ENCODE measurements around the gene LARGE2.
"Not testable (repeated sequence)": the region's sequence is repeated elsewhere in the genome, so short reads cannot be mapped to it uniquely, and the experiment has no call there.

Gene LARGE2

GRCh38 chr11:45895553-45896259, 26.8 kb upstream of the LARGE2 start:
- FAIRE-seq (no peak), DNase-seq (ENCODE audit: low spot score) (no peak)

GRCh38 chr11:45896422-45896984, 26.0 kb upstream of the LARGE2 start:
- FAIRE-seq (no peak), DNase-seq (ENCODE audit: low spot score) (no peak)

- FAIRE-seq, result no peak
- DNase-seq (ENCODE audit: low spot score), result no peak
Observed at GRCh38 chr11:45897556-45897955, 24.9 kb upstream of the LARGE2 start.

GRCh38 chr11:45899086-45899447, 23.4 kb upstream of the LARGE2 start:
- FAIRE-seq (no peak), DNase-seq (ENCODE audit: low spot score) (no peak)

GRCh38 chr11:45899448-45900174, 22.8 kb upstream of the LARGE2 start:
- DNase-seq (ENCODE audit: low spot score), result peak; percentile 94
- FAIRE-seq, result peak; percentile 89

- DNase-seq (ENCODE audit: low spot score), result peak; percentile 23
- not testable (repeated sequence) for FAIRE-seq
Observed at GRCh38 chr11:45900175-45900800, 22.2 kb upstream of the LARGE2 start.

GRCh38 chr11:45900916-45901617, 21.4 kb upstream of the LARGE2 start:
- FAIRE-seq, result no peak

GRCh38 chr11:45901626-45902025, 20.8 kb upstream of the LARGE2 start:
- no peak for FAIRE-seq
- no peak for DNase-seq (ENCODE audit: low spot score)

More at GRCh38 chr11:45900916-45901617, 21.4 kb upstream of the LARGE2 start:
- no peak for DNase-seq (ENCODE audit: low spot score)

- FAIRE-seq (no peak), DNase-seq (ENCODE audit: low spot score) (no peak)
Observed at GRCh38 chr11:45902452-45903380, 19.7 kb upstream of the LARGE2 start.

GRCh38 chr11:45904309-45904915, 18.0 kb upstream of the LARGE2 start:
- DNase-seq (ENCODE audit: low spot score) (no peak), FAIRE-seq (no peak)

GRCh38 chr11:45905095-45905494, 17.4 kb upstream of the LARGE2 start:
- no peak for DNase-seq (ENCODE audit: low spot score)
- no peak for FAIRE-seq

GRCh38 chr11:45905576-45905975, 16.9 kb upstream of the LARGE2 start:
- DNase-seq (ENCODE audit: low spot score); FAIRE-seq: not testable (repeated sequence)

- no peak for FAIRE-seq
- no peak for DNase-seq (ENCODE audit: low spot score)
Observed at GRCh38 chr11:45906096-45906682, 16.3 kb upstream of the LARGE2 start.

- FAIRE-seq (no peak), DNase-seq (ENCODE audit: low spot score) (no peak)
Observed at GRCh38 chr11:45906965-45907611, 15.4 kb upstream of the LARGE2 start, which contains the start of gene FREY1. Gene FREY1 (minus strand): TSS chr11:45907271. CDS start chr11:45907245, 26 bp downstream.

GRCh38 chr11:45907911-45908370, 14.5 kb upstream of the LARGE2 start:
- FAIRE-seq, result no peak
- DNase-seq (ENCODE audit: low spot score), result no peak

- FAIRE-seq (no peak), DNase-seq (ENCODE audit: low spot score) (no peak)
Observed at GRCh38 chr11:45909594-45910475, 12.6 kb upstream of the LARGE2 start.

- DNase-seq (ENCODE audit: low spot score) (no peak), FAIRE-seq (no peak)
Observed at GRCh38 chr11:45910623-45911022, 11.8 kb upstream of the LARGE2 start.

GRCh38 chr11:45913514-45913913, 8.9 kb upstream of the LARGE2 start:
- FAIRE-seq, result no peak
- DNase-seq (ENCODE audit: low spot score), result no peak
